HUES6 (cell line): ENCODE data around the gene CNIH1.

Experiments used
- H3K27ac ChIP-seq: 2 replicates; pipeline ENCODE4 v1.7.0; 2013; ENCODE audit warnings: low read depth, mild to moderate bottlenecking, low read length, inconsistent platforms
- H3K27me3 ChIP-seq: 2 replicates; pipeline ENCODE4 v1.6.1; 2013; ENCODE audit warnings: low read length; ENCODE audit not compliant: control insufficient read depth, insufficient read depth
- H3K36me3 ChIP-seq: 2 replicates; pipeline ENCODE4 v1.6.1; 2013; ENCODE audit warnings: low read length; ENCODE audit not compliant: control insufficient read depth, insufficient read depth
- H3K4me1 ChIP-seq: 2 replicates; pipeline ENCODE4 v1.6.1; 2013; ENCODE audit warnings: low read length; ENCODE audit not compliant: control insufficient read depth, insufficient read depth
- H3K4me3 ChIP-seq: 2 replicates; pipeline ENCODE4 v1.5.1; 2013; ENCODE audit warnings: low read depth, low read length
- H3K9ac ChIP-seq: one replicate; pipeline ENCODE4 v1.6.1; 2013; ENCODE audit warnings: mild to moderate bottlenecking, low read length
- H3K9me3 ChIP-seq: 2 replicates; pipeline ENCODE4 v1.6.1; 2013; ENCODE audit warnings: low read depth, low read length; ENCODE audit not compliant: control insufficient read depth, insufficient read depth

The CNIH1 gene

DNA sequence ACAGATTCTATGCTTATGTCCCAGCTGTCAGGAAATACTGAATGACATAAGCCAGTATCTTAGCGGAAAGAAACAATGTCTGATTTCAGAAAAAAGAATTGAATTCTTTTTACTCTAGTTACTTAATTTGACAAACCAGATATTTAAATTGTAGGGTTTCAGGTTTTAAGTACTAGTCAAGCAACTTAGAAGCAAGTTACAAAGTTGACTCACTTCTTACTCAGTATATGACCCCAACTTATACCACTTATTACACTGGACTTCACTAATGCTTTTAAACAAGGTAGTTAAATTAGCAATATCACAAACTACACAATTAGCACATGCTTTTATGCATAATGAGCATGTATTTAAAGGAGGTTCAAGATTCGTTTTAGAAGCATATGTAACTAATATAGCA lies 40.5 kb upstream of the CNIH1 start:
- Histone ChIP-seq H3K27ac (no peak overlapping the region), H3K4me1 (peaks cover 6% of the 10 kb centered on the region), H3K36me3 (peaks cover 57% of the 10 kb centered on the region)

DNA sequence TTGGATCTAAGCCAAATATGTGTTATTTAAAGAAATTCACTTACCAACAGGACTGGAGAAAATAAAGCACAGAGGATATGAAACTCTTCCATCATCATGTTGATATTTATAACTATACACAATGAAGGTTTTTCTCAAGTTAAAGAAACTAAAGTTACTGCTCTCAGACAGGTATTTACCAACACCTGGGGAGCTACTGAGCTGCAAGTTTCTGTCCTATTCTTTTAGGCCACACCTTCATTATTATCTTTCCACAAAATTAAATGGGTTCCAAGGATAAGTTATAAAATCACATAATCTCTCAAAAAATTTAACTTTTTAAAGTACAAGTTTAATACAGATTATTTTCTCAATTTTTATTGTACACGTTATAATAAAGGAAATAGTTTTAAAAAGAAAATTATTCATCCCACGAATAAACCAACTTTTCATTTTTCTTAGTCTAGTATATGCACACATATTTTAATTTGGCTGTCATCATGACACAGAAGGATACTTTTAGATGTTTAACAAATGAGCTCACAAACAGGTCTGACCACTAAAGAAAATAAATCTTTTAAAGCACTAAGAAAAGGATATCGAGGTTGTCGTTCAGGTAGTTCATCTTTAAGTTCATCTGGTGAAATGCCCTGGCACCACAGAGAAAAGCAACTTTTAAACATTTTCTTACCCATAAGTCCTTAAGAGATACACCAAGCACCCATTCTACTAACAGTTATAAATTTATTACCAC lies 39.8 kb upstream of the CNIH1 start:
- Histone ChIP-seq H3K4me3 (no peak overlapping the region), H3K9me3 (no peaks in the 10 kb centered on the region), H3K27ac (no peak overlapping the region), H3K27me3 (no peaks in the 10 kb centered on the region), H3K4me1 (no peaks in the 10 kb centered on the region; the same call in 1 of the 2 replicates), H3K9ac (no peak overlapping the region), H3K36me3 (peaks cover 61% of the 10 kb centered on the region)

More for the DNA sequence above, 40.5 kb upstream of the CNIH1 start:
- Histone ChIP-seq H3K9me3 (no peaks in the 10 kb centered on the region), H3K4me3 (no peak overlapping the region), H3K27me3 (no peaks in the 10 kb centered on the region), H3K9ac (no peak overlapping the region)

- Histone ChIP-seq H3K36me3 (peaks cover 70% of the 10 kb centered on the region), H3K27ac (no peak overlapping the region; the same call in 1 of the 2 replicates)
Measured at GRCh38 chr14:54478636-54479215, 37.6 kb upstream of the CNIH1 start.

GRCh38 chr14:54475911-54476310 lies 34.7 kb upstream of the CNIH1 start:
- peaks cover 18% of the 10 kb centered on the region for H3K4me1 ChIP-seq
- H3K9me3 ChIP-seq, result no peaks in the 10 kb centered on the region
- H3K36me3 ChIP-seq, result peaks cover 49% of the 10 kb centered on the region

More at GRCh38 chr14:54478636-54479215, 37.6 kb upstream of the CNIH1 start:
- Histone ChIP-seq H3K4me3 (no peak overlapping the region), H3K4me1 (no peaks in the 10 kb centered on the region; the same call in 1 of the 2 replicates), H3K27me3 (no peaks in the 10 kb centered on the region), H3K9me3 (no peaks in the 10 kb centered on the region), H3K9ac (peak overlapping the region; percentile 15)

DNA sequence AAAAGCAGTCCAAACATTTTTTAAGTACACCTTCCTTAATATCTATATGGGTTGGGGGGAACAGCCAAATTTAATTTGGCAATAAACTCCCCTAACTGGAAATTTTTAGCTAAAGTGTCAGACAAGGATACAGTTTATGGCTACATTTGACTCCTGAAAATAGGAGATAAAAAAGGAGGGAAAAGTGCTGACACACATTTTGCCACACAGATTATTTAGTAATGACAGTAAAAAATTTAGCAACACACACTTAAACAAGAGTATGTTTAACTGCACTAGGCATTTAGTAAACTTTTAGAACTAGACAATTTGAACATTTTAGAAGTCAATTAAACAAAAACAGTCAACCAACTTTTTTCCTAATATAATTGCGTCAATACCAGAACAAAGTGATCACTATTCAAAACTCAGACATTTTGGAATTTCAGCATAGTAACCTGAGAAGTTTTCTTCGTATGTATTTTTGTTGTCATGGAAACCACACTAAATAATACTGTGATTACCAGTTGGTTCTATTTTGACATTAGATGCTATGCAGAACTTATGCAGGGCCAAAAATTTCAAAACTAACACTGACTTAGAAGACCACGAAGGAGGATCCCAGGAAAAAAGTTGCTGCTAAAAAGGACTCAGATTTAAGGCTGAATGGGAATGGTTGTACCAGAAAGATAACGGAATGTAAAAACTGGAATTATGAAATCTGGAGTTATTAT lies 34.2 kb upstream of the CNIH1 start:
- H3K9me3 ChIP-seq, result no peaks in the 10 kb centered on the region
- H3K27ac ChIP-seq, result no peak overlapping the region
- no peak overlapping the region for H3K4me3 ChIP-seq
- peaks cover 48% of the 10 kb centered on the region for H3K36me3 ChIP-seq
- H3K9ac ChIP-seq, result no peak overlapping the region
- peaks cover 18% of the 10 kb centered on the region for H3K4me1 ChIP-seq
- no peaks in the 10 kb centered on the region for H3K27me3 ChIP-seq

More at GRCh38 chr14:54475911-54476310, 34.7 kb upstream of the CNIH1 start:
- H3K27ac ChIP-seq, result no peak overlapping the region
- no peaks in the 10 kb centered on the region for H3K27me3 ChIP-seq
- H3K4me3 ChIP-seq, result no peak overlapping the region
- H3K9ac ChIP-seq, result no peak overlapping the region

DNA sequence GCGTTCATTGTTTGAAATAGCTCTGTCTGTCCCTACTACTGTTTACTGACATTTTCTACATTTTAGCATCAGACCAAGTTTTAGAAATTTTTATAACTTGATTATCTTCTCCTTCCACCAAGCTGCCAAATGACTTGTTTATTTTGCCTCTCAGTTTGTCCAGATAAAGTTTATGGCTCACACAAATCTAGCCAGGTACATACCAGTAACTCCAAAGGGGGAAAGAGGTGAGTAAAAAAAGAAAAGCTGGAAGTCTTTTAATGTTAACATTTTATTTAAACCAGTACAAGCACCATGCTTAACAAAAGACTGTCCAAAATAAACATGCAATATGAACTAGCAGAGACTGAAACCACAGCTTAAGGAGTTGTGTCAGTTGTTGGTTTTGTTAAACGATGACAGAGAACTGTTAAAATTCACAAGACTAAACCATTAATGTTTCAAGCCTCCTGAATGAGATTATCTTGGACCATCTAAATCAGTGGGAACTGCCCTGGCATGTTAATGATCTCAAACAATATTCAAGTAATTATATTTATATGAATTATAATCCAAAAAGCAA lies 33.1 kb upstream of the CNIH1 start:
- Histone ChIP-seq H3K4me1 (peaks cover 18% of the 10 kb centered on the region), H3K36me3 (peaks cover 40% of the 10 kb centered on the region), H3K27me3 (no peaks in the 10 kb centered on the region), H3K9me3 (no peaks in the 10 kb centered on the region), H3K4me3 (no peak overlapping the region), H3K9ac (no peak overlapping the region), H3K27ac (no peak overlapping the region)

GRCh38 chr14:54472315-54472714 lies 31.1 kb upstream of the CNIH1 start:
- Histone ChIP-seq H3K9ac (no peak overlapping the region), H3K36me3 (peaks cover 23% of the 10 kb centered on the region; the same call in 1 of the 2 replicates), H3K9me3 (peaks cover 11% of the 10 kb centered on the region), H3K4me3 (no peak overlapping the region), H3K27ac (no peak overlapping the region), H3K4me1 (peaks cover 18% of the 10 kb centered on the region), H3K27me3 (no peaks in the 10 kb centered on the region)

GRCh38 chr14:54471641-54472040 lies 30.5 kb upstream of the CNIH1 start:
- H3K4me3 ChIP-seq, result no peak overlapping the region
- H3K4me1 ChIP-seq, result peaks cover 18% of the 10 kb centered on the region
- no peaks in the 10 kb centered on the region for H3K27me3 ChIP-seq
- no peak overlapping the region for H3K27ac ChIP-seq
- H3K9me3 ChIP-seq, result peaks cover 17% of the 10 kb centered on the region
- peaks cover 18% of the 10 kb centered on the region; the same call in 1 of the 2 replicates for H3K36me3 ChIP-seq
- H3K9ac ChIP-seq, result no peak overlapping the region

GRCh38 chr14:54470701-54471100 lies 29.5 kb upstream of the CNIH1 start:
- H3K9me3 ChIP-seq, result peaks cover 17% of the 10 kb centered on the region

GRCh38 chr14:54467280-54467679 lies 26.1 kb upstream of the CNIH1 start:
- H3K27me3 ChIP-seq, result no peaks in the 10 kb centered on the region
- H3K36me3 ChIP-seq, result 0 out of 2 replicates have a peak, but pooled peaks cover 4% of the 10 kb centered on the region
- H3K9me3 ChIP-seq, result peaks cover 17% of the 10 kb centered on the region
- peaks cover 8% of the 10 kb centered on the region for H3K4me1 ChIP-seq
- H3K9ac ChIP-seq, result no peak overlapping the region
- H3K4me3 ChIP-seq, result no peak overlapping the region
- H3K27ac ChIP-seq, result no peak overlapping the region

More at GRCh38 chr14:54470701-54471100, 29.5 kb upstream of the CNIH1 start:
- no peaks in the 10 kb centered on the region for H3K27me3 ChIP-seq
- peaks cover 13% of the 10 kb centered on the region; the same call in 1 of the 2 replicates for H3K36me3 ChIP-seq
- H3K4me3 ChIP-seq, result no peak overlapping the region
- H3K9ac ChIP-seq, result no peak overlapping the region
- H3K4me1 ChIP-seq, result peaks cover 18% of the 10 kb centered on the region
- no peak overlapping the region for H3K27ac ChIP-seq
